HG02943 (cell line): ENCODE measurements around the gene ZNF525.
"Not testable (repeated sequence)": the region's sequence is repeated elsewhere in the genome, so short reads cannot be mapped to it uniquely, and the experiment has no call there.

Experiments
- ATAC-seq: cut with Tn5 transposase; IDR thresholded peaks from one replicate; pipeline ENCODE4 v1.9.1; 2021; ENCODE audit warnings: mild to moderate bottlenecking, low read depth, moderate library complexity; ENCODE audit not compliant: unreplicated experiment

The ZNF525 gene

GRCh38 chr19:53394974-53395839 is 29.7 kb downstream of the ZNF525 start, which contains the start of gene ZNF765:
Gene ZNF765 (plus strand): TSS chr19:53395149. CDS start chr19:53398016, 2,867 bp downstream.
- peak; percentile 91 for ATAC-seq

DNA sequence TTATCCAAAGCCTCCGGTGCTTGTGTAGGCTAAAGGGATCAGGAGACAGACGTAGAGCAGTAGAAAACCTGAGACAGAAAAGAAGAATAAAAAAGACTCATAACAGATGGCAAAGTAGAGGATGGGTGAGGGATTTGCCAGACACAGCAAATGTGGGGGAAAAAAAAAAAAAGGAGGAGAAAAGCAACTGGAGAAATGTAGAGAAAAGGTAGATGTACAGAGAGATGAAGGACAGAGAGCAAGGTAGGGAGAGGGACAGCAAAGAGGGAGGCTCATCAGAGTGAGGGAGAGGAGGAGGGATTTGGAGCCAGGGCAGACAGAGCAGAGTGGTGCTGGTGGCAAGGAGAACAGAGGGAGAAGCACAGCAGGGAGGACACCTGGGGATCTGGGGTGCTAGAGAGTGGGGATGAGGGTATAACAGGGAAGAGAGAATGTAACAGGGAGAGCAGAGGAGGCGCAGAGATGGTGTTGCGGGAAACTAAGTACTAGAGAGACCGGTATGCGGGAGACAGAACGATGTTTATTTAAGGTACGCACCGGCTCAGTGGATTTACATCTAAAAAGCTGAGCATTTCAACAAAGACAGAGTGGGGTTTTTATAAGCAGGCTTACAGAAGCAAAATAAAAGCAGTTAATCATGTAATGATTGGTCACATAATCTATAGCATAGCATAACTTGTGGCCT is 30.5 kb downstream of the ZNF525 start:
- not testable (repeated sequence) for ATAC-seq

GRCh38 chr19:53396525-53396868 is 31.0 kb downstream of the ZNF525 start:
- no peak for ATAC-seq

GRCh38 chr19:53397918-53398317 is 32.4 kb downstream of the ZNF525 start:
- not testable (repeated sequence) for ATAC-seq

- ATAC-seq: no peak
Observed at GRCh38 chr19:53409505-53410204, 44.1 kb downstream of the ZNF525 start.

DNA sequence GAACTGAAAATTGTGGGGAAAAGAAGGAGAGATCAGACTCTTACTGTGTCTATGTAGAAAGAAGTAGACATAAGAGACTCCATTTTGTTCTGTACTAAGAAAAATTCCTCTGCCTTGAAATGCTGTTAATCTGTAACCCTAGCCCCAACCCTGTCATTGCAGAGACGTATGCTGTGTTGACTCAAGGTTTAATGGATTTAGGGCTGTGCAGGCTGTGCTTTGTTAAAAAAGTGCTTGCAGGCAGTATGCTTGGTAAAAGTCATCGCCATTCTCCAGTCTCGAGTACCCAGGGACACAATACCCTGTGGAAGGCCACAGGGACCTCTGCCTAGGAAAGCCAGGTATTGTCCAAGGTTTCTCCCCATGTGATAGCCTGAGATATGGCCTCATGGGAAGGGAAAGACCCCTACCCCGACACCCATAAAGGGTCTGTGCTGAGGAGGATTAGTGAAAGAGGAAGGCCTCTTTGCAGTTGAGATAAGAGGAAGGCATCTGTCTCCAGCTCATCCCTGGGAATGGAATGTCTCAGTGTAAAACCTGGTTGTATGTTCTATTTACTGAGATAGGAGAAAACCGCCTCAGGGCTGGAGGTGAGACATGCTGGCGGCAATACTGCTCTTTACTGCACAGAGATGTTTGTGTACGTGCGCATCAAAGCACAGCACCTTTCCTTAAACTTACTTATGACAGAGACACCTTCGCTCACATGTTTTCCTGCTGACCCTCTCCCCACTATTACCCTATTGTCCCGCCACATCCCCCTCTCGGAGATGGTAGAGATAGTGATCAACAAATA is 55.2 kb downstream of the ZNF525 start:
- ATAC-seq: not testable (repeated sequence)

DNA sequence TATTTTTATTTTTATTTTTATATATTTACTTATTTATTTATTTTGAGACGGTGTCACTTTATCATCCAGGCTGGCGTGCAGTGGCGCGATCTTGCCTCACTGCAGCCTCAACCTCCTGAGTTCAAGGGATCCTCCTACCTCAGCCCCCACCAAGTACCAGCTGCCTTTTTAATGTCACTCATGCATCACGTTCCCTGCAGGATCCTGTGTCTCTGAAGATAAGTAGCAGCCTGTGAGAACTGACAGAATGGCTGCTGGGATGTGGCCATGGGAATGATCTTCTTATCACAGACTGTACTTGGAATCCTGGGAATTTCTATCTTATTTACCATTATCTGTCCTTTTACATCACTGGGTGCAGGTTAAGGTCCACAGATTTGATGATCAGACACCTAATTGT is 57.0 kb downstream of the ZNF525 start:
- no peak for ATAC-seq

DNA sequence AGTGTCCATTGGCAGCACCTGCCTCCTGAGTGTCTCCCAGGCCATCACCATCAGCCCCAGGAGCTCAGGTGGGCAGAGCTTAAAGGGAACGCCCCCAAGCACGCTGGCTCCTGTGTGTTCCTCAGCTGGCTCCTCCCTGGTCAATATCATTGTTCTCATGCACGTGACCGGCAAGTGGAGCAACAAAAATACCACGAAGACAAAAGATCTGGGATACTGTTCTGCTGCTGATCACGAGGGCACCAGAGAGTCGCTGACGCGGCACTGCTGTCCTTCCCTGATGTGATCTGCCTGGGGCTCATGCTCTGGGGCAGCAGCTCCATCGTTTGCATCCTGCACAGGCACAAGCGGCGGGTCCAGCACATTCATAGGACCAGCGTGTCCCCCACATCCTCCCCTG is 57.6 kb downstream of the ZNF525 start:
- ATAC-seq: not testable (repeated sequence)

GRCh38 chr19:53423680-53424079 is 58.2 kb downstream of the ZNF525 start:
- ATAC-seq: not testable (repeated sequence)

- no peak for ATAC-seq
Observed at GRCh38 chr19:53424968-53425597, 59.6 kb downstream of the ZNF525 start.

- ATAC-seq: peak; percentile 91
Observed at GRCh38 chr19:53431399-53432087, 66.0 kb downstream of the ZNF525 start, which contains the start of gene ZNF761. Gene ZNF761 (plus strand): TSS chr19:53431984. CDS start chr19:53447269, 15,285 bp downstream.

GRCh38 chr19:53432088-53432661 is 66.7 kb downstream of the ZNF525 start:
- ATAC-seq: peak; percentile 40
